Measurements from ENCODE around the gene SUGP2.
A peak's percentile ranks its signal among the peaks of the same experiment; 100 is the strongest.

SUGP2 gene

DNA sequence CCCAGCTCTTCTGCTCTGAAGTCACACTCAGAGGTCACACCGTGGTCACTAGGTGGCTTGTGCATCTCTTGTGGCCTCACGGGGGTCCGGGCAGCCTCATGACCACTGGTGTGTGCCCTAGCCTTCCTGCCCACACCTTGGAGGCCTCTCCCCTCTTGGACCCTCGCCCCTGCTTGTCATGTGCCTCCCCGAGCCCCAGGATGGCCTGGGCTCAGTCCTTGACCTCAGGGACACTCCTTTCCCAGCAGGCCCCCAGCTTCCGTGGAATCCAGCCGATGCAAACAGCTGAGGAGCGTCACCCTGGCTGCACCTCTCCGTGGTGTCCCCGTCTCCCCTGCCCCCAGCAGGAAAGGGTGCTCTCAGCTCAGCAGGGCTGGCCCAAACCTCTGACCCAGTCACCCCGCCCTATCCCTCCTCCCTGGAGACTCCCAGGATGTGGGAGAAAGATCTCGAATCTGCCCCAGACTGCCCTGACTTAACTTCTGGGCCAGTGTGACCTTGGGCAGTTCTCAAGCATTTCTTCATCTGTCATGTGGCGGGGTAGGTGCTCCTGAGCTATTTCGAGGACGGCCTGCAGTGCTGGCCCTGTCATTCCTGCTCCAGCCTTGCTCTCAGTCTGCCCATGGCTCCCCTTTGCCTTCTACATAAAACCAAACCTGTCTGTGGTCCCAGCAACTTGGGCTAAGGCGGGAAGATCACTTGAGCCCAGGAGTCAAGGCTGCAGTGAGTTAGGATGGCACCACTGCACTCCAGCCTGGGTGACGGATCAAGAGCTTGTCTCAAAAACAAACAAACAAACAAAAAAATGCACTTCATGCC lies 25.9 kb upstream of the SUGP2 start:
- no peak for DNase-seq

DNA sequence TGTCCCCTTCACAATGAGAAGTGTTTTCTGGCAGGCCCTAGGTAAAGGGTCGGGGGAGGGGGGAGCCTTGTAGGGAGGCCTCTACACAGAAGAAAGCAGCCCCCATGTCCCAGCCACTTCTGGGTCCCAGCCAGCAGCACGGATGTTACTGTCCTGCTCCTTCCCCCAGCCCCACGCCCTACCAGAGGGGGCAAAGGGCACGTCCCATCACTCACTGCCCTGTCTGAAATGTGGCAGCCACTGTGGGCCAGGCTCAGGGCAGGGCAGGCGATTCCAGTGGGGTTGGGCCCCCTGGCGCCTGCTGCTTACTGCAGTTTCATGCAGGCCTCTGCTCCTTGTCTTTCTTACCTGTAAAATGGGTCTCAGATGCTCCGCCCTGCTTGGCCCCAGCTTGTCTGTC lies 24.4 kb upstream of the SUGP2 start:
- no peak for DNase-seq

DNA sequence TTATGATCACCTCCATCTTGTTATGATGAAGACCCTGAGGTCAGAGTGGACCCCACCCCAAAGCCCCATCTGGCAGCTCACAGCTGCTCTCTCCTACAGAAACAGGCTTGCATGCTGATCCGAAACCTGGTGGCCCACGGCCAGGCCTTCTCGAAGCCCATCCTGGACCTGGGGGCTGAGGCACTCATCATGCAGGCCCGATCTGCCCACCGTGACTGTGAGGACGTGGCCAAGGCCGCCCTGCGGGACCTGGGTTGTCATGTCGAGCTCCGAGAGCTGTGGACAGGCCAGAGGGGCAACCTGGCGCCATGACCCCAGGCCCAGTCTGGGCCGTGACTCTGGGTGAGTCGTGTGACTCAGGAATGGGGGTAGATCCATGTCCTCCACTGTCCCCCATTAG lies 24.0 kb upstream of the SUGP2 start:
- no peak for DNase-seq

DNA sequence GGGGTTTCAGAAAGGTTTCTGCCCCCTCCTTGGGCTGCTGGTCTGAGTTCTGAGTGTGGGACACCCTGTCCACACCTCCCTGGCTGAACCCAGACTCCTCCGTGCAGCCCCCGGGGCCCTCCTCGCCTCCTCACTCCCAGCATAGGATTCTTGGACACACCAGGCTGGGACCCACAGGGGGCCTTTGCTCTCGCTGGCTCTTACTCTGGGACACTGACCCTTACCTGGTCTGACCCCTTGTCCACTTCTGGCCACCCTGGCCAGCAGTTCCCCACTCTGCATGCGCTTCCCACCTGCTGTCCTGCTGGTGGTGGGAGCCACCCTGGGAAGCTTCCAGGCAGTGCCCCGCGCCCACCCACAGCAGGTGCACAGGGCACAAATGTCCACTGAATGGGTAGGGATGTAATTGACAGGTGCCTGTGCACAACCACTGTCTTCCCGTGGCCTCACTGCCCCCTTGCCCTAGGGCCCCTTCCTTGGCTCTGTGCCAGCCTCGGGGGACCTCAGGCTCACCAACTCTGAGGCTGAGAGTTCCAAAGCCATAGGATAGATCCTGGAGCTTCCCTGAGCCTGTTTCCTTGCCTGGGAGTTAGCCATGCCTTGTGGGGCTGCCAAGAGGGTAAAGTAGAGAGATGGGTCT lies 23.4 kb upstream of the SUGP2 start:
- no peak for DNase-seq

DNA sequence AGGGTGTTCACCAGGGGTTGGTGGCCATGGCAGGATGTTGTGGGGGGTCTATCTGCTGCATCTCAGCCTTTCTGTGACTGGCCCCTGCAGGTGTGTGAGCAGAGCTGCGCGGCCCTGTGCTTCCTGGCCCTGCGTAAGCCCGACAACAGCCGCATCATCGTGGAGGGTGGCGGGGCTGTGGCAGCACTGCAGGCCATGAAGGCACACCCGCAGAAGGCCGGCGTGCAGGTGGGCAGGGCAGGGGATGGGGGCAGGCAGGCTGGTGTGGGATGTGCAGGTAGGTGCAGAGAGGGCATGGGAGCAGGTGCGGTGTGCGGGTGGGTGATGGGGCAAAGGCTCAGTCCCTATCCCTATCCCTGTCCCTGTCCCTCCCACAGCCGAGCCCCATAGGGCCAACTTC lies 22.4 kb upstream of the SUGP2 start:
- no peak for DNase-seq

DNA sequence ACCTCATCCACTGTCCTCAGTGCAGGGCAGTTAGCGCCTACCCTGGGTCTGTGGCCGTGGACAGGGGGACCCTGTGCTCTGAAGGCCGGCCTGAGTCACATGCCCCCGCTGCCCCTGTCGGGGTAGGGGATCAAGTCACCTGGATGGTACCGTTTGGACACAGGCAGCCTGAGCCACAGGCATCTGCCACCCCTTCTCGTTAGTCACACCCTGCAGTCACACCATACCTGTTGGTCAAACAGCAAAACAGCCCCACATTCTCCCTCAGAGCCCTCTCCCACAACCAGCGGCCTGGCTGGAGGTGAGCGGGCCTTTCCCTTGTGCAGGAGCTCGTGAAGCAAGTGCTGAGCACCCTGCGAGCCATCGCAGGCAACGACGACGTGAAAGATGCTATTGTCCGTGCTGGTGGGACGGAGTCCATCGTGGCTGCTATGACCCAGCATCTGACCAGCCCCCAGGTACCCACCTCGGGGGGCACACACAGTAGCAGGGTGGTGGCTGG lies 21.7 kb upstream of the SUGP2 start:
- DNase-seq, result no peak

DNA sequence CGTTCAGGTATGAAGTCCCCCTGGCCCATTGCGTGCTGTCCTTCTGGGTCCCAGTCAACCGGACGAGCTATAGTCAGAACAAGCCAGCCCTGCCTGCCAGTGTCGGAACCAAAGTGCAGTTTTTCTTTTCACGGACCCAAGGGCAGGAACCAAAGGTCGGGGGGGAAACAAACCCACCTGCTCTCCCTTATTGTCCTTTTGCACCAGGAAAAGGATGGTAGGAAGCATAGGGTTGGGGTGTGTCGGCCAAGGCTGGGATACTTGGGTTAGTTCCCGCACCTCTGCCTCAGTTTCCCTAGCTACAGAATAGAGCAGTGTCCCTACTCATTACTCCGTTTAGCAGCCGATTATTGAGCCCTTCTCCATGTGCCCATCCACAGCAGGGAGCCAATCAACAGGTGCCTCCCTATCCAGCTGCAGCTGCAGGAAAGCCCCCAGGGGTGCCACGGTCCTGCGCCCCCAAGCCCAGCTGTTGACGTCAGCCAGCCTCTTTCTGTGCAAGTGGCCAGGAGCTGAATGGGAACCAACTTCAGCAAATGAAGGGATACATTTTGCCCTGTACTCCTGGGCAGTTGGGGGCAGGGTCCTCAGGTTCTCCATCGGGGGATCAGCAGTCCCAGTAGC lies 21.1 kb upstream of the SUGP2 start:
- no peak for DNase-seq

DNA sequence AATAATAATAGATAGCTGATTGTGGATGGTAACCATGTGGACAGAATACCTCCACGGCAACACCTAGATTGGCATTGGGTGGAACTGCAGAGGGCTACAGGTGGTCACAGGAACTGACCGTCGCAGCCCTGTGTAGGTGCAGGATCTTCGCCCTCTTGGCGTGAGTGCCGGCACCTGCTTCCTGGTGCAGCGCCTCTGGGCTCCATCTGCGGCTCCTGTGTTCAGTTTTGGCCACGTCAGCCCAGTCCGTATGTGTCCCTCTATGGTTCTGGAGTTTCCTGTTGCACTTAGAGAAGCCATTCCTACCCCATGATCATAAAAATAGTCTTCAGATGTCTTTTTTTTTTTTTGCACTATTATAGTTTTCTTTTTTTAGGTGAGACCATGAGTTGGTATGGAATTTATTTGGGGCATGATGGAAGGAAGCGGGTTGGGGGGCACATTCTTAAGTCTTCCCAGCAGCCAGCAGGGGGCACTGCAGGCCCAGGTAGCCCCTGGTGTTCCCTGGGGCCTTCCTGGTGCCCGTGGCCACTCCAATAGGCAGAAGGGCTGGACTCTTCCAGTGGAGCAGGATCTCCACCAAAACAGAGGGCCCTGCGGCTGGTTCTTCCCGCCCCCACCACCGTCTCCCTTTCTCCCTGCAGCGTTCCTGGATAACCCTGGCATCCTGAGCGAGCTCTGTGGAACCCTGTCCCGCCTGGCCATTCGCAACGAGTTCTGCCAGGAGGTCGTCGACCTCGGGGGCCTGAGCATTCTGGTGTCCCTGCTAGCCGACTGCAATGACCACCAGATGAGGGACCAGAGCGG lies 20.4 kb upstream of the SUGP2 start:
- DNase-seq, result peak; percentile 59 to 64

DNA sequence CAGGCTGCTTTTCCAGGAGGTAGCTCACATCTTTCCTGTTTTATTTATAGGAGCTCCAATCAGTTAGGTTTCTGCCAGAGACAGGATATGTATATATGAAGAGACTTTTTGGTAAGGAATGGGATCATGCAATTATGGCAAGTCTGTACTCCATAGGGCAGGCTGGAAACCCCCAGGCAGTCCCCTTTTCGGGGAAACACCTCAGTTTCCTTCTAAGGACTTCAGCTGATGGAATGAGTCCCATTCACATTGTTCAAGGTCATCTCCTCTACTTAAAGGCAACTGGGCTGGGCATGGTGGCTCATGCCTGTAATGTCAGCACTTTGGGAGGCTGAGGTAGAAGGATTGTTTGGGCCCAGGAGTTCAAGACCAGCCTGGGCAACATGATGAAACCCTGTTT lies 19.6 kb upstream of the SUGP2 start:
- no peak for DNase-seq

DNA sequence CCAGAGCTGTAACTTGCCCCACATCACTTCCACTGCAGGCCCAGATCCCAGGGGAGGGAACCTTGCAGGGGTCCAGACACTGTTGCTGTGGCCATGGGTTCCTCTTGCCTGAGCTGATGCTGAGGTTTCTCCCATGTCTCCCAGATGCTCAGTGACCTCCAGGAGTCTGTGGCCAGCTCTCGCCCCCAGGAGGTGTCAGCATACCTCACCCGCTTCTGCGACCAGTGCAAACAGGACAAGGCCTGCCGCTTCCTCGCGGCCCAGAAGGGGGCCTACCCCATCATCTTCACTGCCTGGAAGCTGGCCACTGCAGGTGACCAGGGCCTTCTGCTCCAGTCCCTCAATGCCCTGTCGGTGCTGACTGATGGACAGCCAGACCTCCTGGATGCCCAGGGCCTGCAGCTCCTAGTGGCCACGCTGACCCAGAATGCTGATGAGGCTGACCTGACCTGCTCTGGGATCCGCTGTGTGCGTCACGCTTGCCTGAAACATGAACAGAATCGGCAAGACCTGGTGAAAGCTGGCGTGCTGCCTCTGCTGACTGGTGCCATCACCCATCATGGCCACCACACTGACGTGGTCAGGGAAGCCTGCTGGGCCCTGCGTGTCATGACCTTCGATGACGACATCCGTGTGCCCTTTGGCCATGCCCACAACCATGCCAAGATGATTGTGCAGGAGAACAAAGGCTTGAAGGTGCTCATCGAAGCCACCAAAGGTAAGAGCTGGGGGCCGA lies 18.3 kb upstream of the SUGP2 start:
- DNase-seq, result no peak

DNA sequence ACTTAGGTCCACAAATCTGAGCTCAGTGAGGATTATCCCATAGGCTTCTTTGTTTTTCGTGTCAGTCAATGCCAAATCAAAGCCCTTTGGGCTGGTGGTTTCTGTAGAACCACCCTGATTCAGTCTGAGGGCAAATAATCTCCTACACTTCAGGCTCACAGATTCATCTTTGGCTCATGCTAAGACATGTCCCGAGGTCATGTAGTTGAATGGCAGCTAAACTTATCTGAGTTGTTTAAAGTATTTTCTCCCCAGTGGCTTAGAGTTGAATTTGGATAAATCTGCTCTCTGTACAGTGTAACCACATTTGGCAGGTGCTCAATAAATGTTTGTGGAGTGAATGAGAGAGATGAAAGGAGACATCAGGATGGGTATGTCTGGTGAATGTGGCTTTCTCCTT lies 17.4 kb upstream of the SUGP2 start:
- no peak for DNase-seq

DNA sequence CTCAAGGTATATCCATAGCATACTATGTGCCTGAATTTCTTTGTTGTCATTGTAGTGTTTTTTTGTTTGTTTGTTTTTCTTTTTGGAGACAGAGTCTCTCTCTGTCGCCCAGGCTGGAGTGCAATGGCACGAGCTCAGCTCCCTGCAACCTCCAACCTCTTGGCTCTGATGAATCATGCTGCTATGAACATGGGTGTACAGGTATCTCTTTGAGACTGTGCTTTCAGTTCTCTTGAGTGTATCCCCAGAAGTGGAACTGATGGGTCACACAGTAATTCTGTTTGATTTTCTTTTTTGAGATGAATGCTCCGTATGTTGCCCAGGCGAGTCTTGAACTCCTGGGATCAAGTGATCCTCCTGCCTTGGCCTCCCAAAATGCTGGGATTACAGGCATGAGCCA lies 16.8 kb upstream of the SUGP2 start:
- no peak for DNase-seq

DNA sequence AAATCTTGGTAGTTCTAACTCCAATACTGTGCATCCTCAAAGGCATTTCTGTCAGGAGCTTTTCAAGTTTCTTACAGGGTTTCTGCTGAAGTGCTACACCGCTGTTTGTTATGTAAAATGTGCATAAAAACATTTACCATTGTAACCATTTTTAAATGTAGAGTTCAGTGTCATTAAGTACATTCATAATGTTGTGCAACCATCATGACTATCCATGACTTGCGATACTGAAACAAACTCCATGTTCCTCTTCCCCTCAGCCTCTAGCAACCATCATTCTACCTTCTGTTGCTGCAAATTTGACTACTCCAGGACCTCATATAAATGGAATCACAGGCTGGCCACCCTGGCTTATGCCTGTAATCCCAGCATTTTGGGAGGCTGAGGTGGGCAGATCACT lies 16.1 kb upstream of the SUGP2 start:
- DNase-seq, result no peak

DNA sequence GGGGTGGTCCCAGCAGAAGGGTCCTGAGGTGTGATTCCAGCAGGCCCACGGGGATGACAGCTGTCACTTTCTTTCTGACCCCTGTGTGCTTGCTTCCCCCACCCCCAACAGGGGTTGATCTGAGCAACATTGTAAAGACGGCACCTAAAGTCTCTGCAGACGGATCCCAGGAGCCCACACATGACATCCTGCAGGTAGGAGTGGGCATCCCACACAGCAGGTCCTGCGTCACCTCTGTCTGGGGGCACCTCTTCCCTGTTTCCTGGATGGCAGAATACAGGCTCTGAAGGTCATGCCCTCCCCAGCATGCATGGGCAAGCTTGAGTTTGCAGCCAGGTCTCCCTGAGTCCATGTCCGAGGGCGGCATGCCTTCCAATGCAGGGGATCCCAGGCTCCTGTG lies 10.6 kb upstream of the SUGP2 start:
- DNase-seq, result no peak

DNA sequence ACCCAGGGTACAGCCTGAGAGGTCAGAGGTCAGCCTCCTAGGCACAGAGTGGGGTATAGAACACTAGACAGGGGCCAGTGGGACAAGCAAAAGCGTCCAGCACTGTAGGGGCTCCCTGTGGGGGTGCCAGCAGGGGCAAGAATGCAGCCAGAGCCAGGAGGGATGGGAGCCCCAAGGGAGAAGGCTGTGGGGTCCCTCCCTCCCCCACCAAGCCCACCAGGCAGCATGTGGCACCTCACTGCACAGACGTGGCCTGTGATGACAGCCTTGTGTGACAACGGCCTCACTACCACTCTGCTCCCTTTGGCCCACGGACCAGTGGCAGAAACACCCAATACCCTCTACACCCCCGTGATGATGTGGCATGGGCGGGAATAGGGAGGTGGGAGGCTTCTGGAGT lies 10.2 kb upstream of the SUGP2 start:
- no peak for DNase-seq

DNA sequence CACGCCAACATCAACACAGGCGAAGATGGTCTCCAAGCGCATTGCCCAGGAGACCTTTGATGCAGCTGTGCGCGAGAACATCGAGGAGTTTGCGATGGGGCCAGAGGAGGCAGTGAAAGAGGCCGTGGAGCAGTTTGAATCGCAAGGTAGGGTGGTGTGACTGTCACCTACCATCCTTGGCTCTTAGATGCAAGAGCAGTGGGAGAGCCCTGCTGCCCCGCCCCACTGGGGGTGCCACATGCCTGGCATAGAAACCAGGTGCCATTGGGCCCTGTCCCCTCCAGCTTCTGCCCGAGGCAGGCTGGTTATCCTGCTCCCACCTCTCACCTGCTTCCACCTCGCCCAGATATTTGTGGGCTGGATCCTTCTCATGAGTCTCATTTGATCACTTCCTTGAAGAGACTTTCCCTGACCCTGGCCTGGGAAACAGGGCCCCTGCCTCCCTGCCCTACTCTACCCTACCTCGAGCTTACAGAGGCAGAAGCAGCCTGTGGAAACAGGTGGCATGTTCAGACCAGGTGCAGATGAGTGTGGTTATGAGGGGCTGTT lies 9.5 kb upstream of the SUGP2 start:
- DNase-seq, result no peak

DNA sequence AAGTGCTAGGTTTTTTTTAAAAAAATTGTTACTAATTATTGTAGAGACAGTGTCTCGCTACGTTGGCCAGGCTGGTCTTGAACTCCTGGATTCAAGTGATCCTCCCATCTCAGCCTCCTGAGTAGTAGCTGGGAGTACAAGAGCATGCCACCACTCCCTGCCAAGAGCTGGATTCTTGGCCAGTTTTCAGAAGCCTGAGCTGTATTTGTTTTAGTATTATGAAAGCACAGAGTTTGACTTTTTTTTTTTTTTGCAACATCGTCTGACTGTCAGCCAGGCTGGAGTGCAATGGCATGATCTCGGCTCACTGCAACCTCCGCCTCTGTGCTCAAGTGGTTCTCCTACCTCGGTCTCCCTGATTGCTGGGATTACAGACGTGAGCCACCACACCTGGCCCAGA lies 7.1 kb upstream of the SUGP2 start:
- no peak for DNase-seq

DNA sequence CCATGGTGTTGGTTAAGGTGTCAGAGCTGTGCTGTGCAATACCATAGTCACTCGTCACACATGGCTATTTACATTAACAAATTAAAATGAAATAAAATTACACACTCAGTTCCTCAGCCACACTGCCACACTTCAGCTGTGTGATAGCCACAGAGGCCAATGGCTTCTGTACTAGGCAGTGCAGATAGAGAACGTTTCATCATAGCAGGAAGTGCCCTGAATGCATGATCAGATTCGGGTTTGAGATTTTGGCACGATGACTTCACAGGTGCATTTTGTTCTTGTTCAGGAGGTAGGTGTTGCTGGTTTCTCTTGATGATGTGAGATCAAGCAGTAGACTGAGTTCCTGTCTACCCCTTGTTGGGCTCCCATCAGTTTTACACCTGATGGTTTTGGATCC lies 6.6 kb upstream of the SUGP2 start:
- DNase-seq, result no peak

DNA sequence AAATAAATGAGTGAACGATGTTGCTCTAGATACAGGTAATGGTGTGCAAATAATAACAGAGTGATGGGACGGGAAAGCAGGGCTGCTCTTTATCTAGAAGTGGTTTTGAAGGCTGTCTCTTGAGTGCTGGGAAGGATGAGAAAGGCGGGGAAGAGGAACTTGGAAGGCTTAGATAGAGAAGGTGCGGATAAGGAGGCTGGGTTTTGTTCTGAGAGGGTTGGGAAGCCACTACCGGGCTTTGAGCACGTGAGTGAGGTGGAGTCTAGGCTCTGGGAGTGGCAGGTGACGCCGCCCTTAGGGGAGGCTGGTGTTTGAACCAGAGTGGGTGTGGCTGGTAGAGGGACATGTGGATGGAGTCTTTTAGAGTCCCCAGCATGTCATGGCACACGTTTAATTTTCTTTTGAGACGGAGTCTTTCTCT lies 897 bp upstream of the SUGP2 start:
- peak; percentile 68 to 71 for DNase-seq

DNA sequence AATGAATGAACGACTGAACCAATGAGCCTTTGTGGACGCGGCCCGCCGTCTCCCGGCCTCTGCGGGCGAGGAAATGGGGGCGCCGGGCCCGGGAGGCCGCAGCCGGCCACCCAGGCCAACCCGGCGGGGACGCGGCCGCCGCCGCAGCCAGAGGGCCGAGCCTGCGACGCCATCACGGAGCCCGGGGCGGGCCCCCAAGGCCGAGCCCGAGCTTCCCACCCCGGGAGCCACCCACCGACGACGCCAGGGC lies 216 bp downstream of the SUGP2 start:
- DNase-seq, result no peak

DNA sequence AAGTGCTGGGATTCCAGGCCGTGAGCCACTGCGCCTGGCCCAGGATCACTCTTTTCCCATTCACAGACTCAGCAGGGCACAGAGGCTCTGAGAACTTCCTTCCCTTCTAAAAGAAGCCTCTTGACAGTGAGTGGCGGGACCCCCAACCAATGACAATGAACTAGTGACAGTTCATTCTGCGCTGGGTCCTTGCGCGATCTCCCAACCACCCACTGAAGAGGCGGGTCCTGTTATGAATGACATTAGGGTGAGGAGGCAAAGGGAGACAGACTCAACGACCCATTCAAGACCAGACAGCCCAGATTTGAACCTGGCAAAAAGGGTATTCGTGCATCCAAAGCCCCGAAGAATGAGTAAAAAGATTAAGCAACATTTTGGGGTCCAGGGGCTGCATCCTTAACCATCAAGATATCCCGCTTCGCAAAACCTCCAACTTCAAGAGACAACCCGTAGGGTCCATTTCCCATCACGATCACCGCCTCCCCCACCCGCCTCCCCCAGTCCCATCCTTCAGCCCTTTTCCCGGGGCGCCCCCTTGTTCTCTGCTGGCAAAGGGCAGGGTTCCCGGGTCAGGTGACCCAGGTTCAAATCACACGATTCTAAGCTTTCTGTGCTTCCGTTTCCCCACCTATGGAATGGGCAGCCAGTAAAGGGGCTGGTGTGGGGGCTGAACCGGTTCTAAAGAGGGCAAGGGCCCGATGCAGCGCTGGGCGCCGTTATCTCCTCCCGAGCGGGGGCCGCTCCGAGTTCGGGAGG lies 719 bp downstream of the SUGP2 start:
- DNase-seq, result peak; percentile 66 to 77

DNA sequence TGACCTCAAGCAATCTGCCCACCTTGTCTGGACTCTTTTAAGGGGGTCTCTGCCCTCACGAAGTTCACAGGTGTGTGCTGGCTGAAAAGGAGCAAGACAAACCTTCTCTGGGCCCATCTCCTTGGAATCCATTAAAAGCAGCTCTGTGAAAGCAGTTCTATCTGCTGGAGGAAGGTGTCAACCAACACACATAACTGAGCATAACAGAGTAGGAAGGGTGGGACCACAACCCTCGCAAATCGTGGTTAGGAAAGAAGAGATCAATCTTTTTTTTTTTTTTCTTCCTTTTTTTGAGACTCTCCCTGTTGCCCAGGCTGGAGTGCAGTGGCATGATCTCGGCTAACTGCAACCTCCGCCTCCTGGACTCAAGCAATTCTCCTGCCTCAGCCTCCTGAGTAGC lies 1.4 kb downstream of the SUGP2 start:
- no peak for DNase-seq
